Right atrium auricular region (tissue), 2 donors: Measurements from ENCODE around the gene C11orf91. TPM values are rescaled to one million over a fixed set of nuclear protein-coding genes. Genes with fewer than 3 reads are reported as not detected.

ENCODE experiments used
- DNase-seq: peaks from one replicate; pipeline ENCODE4 v3.0.0-alpha.2; 2019; ENCODE audit warnings: low spot score
- H3K27ac ChIP-seq, 2 donors: fragments of 200-600 bp; sonication (generic); 1 replicate in 1 of 2; 2 replicates in 1 of 2; pipeline ENCODE4 v1.5.1; 2016 to 2019
- H3K27me3 ChIP-seq, 2 donors: fragments of 200-600 bp; sonication (generic); one replicate each; pipeline versions ENCODE4 v1.5.1 to v1.6.0; 2017 to 2019
- H3K36me3 ChIP-seq: fragments of 200-600 bp; sonication (generic); one replicate; pipeline ENCODE4 v1.5.1; 2016
- H3K4me1 ChIP-seq, 2 donors: fragments of 200-600 bp; sonication (generic); one replicate each; pipeline versions ENCODE4 v1.5.1 to v1.6.0; 2017 to 2019
- H3K4me3 ChIP-seq, 2 donors: fragments of 200-600 bp; sonication (generic); 1 replicate in 1 of 2; 2 replicates in 1 of 2; pipeline ENCODE4 v1.5.1; 2017 to 2019; ENCODE audit warnings: mild to moderate bottlenecking in 1 of 2, moderate library complexity in 1 of 2
- H3K9me3 ChIP-seq, 2 donors: fragments of 200-600 bp; sonication (generic); one replicate each; pipeline ENCODE4 v1.5.1; 2019
- CTCF ChIP-seq, 2 donors: fragments of 200-600 bp; sonication (generic); IDR thresholded peaks; one replicate each; pipeline ENCODE4 v1.5.1; 2019; ENCODE audit warnings: antibody characterized with exemption in 2 of 2
- total RNA-seq, 2 donors: library from RNA; depleted of rRNA; stranded (reverse); fragments of >200 nt; gene quantifications; one replicate each; pipeline ENCODE4 v1.1.0, GENCODE V29; 2016

C11orf91 gene
- total RNA-seq, 2 donors from 2014 or later, result not detected

GRCh38 chr11:33652930-33653329 is 47.7 kb downstream of the C11orf91 start:
- peak; percentile 4 for DNase-seq
- Histone ChIP-seq H3K4me1 (peaks cover 0 to 10% of the 10 kb centered on the region in 2 donors), H3K27me3 (no peaks in the 10 kb centered on the region), H3K27ac (no peak overlapping the region), H3K4me3 (no peak overlapping the region), H3K9me3 (no peaks in the 10 kb centered on the region), H3K36me3 (no peaks in the 10 kb centered on the region)
- TF ChIP-seq CTCF (IDR thresholded peaks at IDR 0.05), result no peak

GRCh38 chr11:33652431-33652830 is 48.2 kb downstream of the C11orf91 start:
- H3K27ac ChIP-seq, result no peak overlapping the region
- DNase-seq, result no peak
- no peak for TF ChIP-seq CTCF (IDR thresholded peaks at IDR 0.05)
- no peaks in the 10 kb centered on the region for H3K27me3 ChIP-seq
- no peak overlapping the region for H3K4me3 ChIP-seq
- H3K4me1 ChIP-seq, result peaks cover 0 to 10% of the 10 kb centered on the region in 2 donors
- H3K36me3 ChIP-seq, result no peaks in the 10 kb centered on the region
- no peaks in the 10 kb centered on the region for H3K9me3 ChIP-seq

GRCh38 chr11:33651990-33652389 is 48.6 kb downstream of the C11orf91 start:
- Histone ChIP-seq H3K27ac (no peak overlapping the region), H3K4me1 (peaks cover 0 to 10% of the 10 kb centered on the region in 2 donors), H3K4me3 (no peak overlapping the region), H3K27me3 (no peaks in the 10 kb centered on the region), H3K36me3 (no peaks in the 10 kb centered on the region), H3K9me3 (no peaks in the 10 kb centered on the region)
- DNase-seq, result no peak
- TF ChIP-seq CTCF (IDR thresholded peaks at IDR 0.05), result no peak

- H3K9me3 ChIP-seq, result no peaks in the 10 kb centered on the region
- no peak for TF ChIP-seq CTCF (IDR thresholded peaks at IDR 0.05)
- no peak overlapping the region for H3K4me3 ChIP-seq
- DNase-seq, result peak; percentile 16
- H3K27ac ChIP-seq, result no peak overlapping the region
- H3K4me1 ChIP-seq, result peaks cover 0 to 14% of the 10 kb centered on the region in 2 donors
- H3K36me3 ChIP-seq, result no peaks in the 10 kb centered on the region
- H3K27me3 ChIP-seq, result no peaks in the 10 kb centered on the region
These were observed 49.1 kb downstream of the C11orf91 start for GRCh38 chr11:33651555-33651954.

GRCh38 chr11:33649944-33650343 is 50.7 kb downstream of the C11orf91 start:
- no peak for TF ChIP-seq CTCF (IDR thresholded peaks at IDR 0.05)
- H3K27me3 ChIP-seq, result no peaks in the 10 kb centered on the region
- DNase-seq, result peak; percentile 23
- H3K4me1 ChIP-seq, result peaks cover 0 to 18% of the 10 kb centered on the region in 2 donors
- H3K9me3 ChIP-seq, result no peaks in the 10 kb centered on the region
- no peak overlapping the region for H3K4me3 ChIP-seq
- no peak overlapping the region for H3K27ac ChIP-seq
- H3K36me3 ChIP-seq, result no peaks in the 10 kb centered on the region

Other genes starting within 250 kb of the C11orf91 start
- 100 to 1,000 TPM; 414 to 561 TPM for gene CD59, start 35.6 kb upstream of the C11orf91 start, total RNA-seq
- 10 to 100 TPM; 30.7 to 47.9 TPM for gene FBXO3, start 73.7 kb upstream of the C11orf91 start, total RNA-seq
- 10 to 100 TPM in 1 of 2 donors, 1 to 10 TPM in 1; 4.6 to 13.1 TPM for gene LMO2, start 191.2 kb upstream of the C11orf91 start, total RNA-seq